Mesenchymal stem cell (in vitro differentiated cells and primary cell): ENCODE data around the gene STK40.

Experiments
- DNase-seq: peaks from one replicate; pipeline ENCODE4 v3.0.0-alpha.2; 2013
- H2AFZ ChIP-seq: one replicate; pipeline ENCODE4 v1.6.1; 2013; ENCODE audit warnings: low read depth, mild to moderate bottlenecking, control low read depth, inconsistent platforms, low read length, moderate library complexity
- H2AK5ac ChIP-seq: 2 replicates; pipeline ENCODE4 v1.6.1; 2013; ENCODE audit warnings: low read length, moderate library complexity, mild to moderate bottlenecking, inconsistent platforms; ENCODE audit not compliant: severe bottlenecking
- H2BK120ac ChIP-seq: one replicate; pipeline ENCODE4 v1.6.1; 2013; ENCODE audit warnings: low read depth, mild to moderate bottlenecking, inconsistent platforms, low read length, moderate library complexity
- H2BK12ac ChIP-seq, 2 experiments: one replicate each; pipeline ENCODE4 v1.6.1; 2013; ENCODE audit warnings: inconsistent platforms in 2 of 2, low read length in 2 of 2, mild to moderate bottlenecking in 2 of 2, moderate library complexity in 2 of 2, control low read depth in 1 of 2
- H2BK15ac ChIP-seq: one replicate; pipeline ENCODE4 v1.6.1; 2013; ENCODE audit warnings: mild to moderate bottlenecking, low read depth, inconsistent platforms; ENCODE audit not compliant: poor library complexity, severe bottlenecking
- H2BK5ac ChIP-seq: 2 replicates; pipeline ENCODE4 v1.6.1; 2013; ENCODE audit warnings: low read depth, mild to moderate bottlenecking, low read length, control low read depth, inconsistent platforms; ENCODE audit not compliant: poor library complexity, severe bottlenecking
- H3K14ac ChIP-seq, 2 experiments: one replicate each; pipeline ENCODE4 v1.6.1; 2013; ENCODE audit warnings: inconsistent platforms in 2 of 2, low read length in 2 of 2, control low read depth in 1 of 2, mild to moderate bottlenecking in 1 of 2, moderate library complexity in 1 of 2
- H3K18ac ChIP-seq, 2 experiments: one replicate each; pipeline ENCODE4 v1.6.1; 2013; ENCODE audit warnings: inconsistent platforms in 2 of 2, low read length in 2 of 2, control low read depth in 1 of 2, low read depth in 1 of 2, mild to moderate bottlenecking in 1 of 2
- H3K23ac ChIP-seq, 2 experiments: one replicate each; pipeline ENCODE4 v1.6.1; 2013; ENCODE audit warnings: inconsistent platforms in 2 of 2, low read length in 2 of 2, mild to moderate bottlenecking in 2 of 2, moderate library complexity in 2 of 2, control low read depth in 1 of 2
- H3K27ac ChIP-seq: 2 replicates; pipeline ENCODE4 v1.5.1; 2013; ENCODE audit warnings: mild to moderate bottlenecking, moderate library complexity, low read length, control low read depth, inconsistent platforms; ENCODE audit not compliant: poor library complexity, severe bottlenecking
- H3K27me3 ChIP-seq, 2 experiments: 2 replicates each; pipeline versions ENCODE4 v1.6.1 to v1.7.0; 2013; ENCODE audit warnings: low read length in 2 of 2, mild to moderate bottlenecking in 2 of 2, moderate library complexity in 2 of 2, control low read depth in 1 of 2, inconsistent platforms in 1 of 2; ENCODE audit not compliant: control insufficient read depth in 1 of 2, insufficient read depth in 1 of 2
- H3K36me3 ChIP-seq, 2 experiments: 2 replicates each; pipeline versions ENCODE4 v1.6.1 to v1.7.0; 2013; ENCODE audit warnings: low read length in 2 of 2, control low read depth in 1 of 2, inconsistent platforms in 1 of 2, low read depth in 1 of 2, mild to moderate bottlenecking in 1 of 2; ENCODE audit not compliant: insufficient read depth in 2 of 2, control insufficient read depth in 1 of 2
- H3K4ac ChIP-seq, 2 experiments: one replicate each; pipeline ENCODE4 v1.6.1; 2013; ENCODE audit warnings: inconsistent platforms in 2 of 2, low read length in 2 of 2, mild to moderate bottlenecking in 2 of 2, moderate library complexity in 2 of 2, control low read depth in 1 of 2, low read depth in 1 of 2
- H3K4me1 ChIP-seq: 2 replicates; pipeline ENCODE4 v1.6.1; 2013; ENCODE audit warnings: low read depth, low read length, control low read depth; ENCODE audit not compliant: control insufficient read depth, insufficient read depth
- H3K4me2 ChIP-seq: 2 replicates; pipeline ENCODE4 v1.6.1; 2013; ENCODE audit warnings: low read length, mild to moderate bottlenecking, inconsistent platforms; ENCODE audit not compliant: poor library complexity, severe bottlenecking
- H3K4me3 ChIP-seq, 2 experiments: 2 replicates each; pipeline versions ENCODE4 v1.5.1 to v1.7.0; 2013; ENCODE audit warnings: low read length in 2 of 2, mild to moderate bottlenecking in 2 of 2, control low read depth in 1 of 2, low read depth in 1 of 2; ENCODE audit not compliant: insufficient read depth in 1 of 2
- H3K79me1 ChIP-seq: replicated peaks from 2 replicates; pipeline ENCODE4 v1.6.1; 2013; ENCODE audit warnings: mild to moderate bottlenecking, control low read depth, low read length, inconsistent platforms; ENCODE audit not compliant: poor library complexity, severe bottlenecking
- H3K9ac ChIP-seq: 2 replicates; pipeline ENCODE4 v1.7.0; 2013; ENCODE audit warnings: mild to moderate bottlenecking, low read length, moderate library complexity
- H3K9me3 ChIP-seq: 2 replicates; pipeline ENCODE4 v1.7.0; 2013; ENCODE audit warnings: mild to moderate bottlenecking, low read length; ENCODE audit not compliant: control insufficient read depth
- H4K8ac ChIP-seq: one replicate; pipeline ENCODE4 v1.6.1; 2013; ENCODE audit warnings: inconsistent platforms, mild to moderate bottlenecking, low read length, moderate library complexity
- H4K91ac ChIP-seq: one replicate; pipeline ENCODE4 v1.6.1; 2013; ENCODE audit warnings: mild to moderate bottlenecking, low read length, inconsistent platforms
- WGBS: methylation state at CpG from one replicate; pipeline ENCODE4 v1.1.7; 2013; ENCODE audit warnings: mixed read lengths; 5-methylcytosine and 5-hydroxymethylcytosine counted together

STK40 gene

DNA sequence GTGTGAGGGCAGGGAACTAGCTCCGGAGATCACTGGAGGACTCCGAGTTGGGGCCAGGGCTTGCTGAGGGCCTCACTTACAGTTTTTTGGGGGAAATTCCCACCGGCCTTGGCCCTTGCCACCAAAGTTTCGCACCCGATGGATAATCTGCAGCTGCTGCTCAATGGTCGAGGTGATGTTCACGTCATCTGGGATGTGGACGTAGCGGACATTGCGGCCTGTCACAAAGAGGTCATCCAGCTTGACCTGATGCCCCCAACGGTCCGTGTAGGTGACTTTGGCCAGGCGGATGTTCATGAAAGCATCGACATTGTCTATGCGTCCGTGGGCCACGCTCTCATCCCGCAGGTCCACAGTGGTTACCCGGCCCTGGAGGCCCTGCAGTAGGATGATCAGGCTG, 8.0 kb upstream of the STK40 start:
- no peak overlapping the region for H4K91ac ChIP-seq
- H2BK12ac ChIP-seq, result peak overlapping the region in 1 of 2 experiments; percentile 32
- H3K27ac ChIP-seq, result no peak overlapping the region
- no peak overlapping the region for H2BK5ac ChIP-seq
- DNase-seq, result no peak
- no peaks in the 10 kb centered on the region for H3K9me3 ChIP-seq
- 98% methylated on average over 19 of the region's 19 CpGs for WGBS
- peaks cover 6% of the 10 kb centered on the region for H3K4me1 ChIP-seq
- H4K8ac ChIP-seq, result no peak overlapping the region
- peaks cover 30% of the 10 kb centered on the region for H3K79me1 ChIP-seq
- H3K4ac ChIP-seq, result no peak overlapping the region
- H2BK15ac ChIP-seq, result no peak overlapping the region
- H3K36me3 ChIP-seq, result peaks cover 43 to 47% of the 10 kb centered on the region in 2 experiments
- no peak overlapping the region for H3K18ac ChIP-seq
- no peak overlapping the region for H3K9ac ChIP-seq
- no peak overlapping the region for H3K4me2 ChIP-seq
- H2BK120ac ChIP-seq, result no peak overlapping the region
- no peak overlapping the region for H3K14ac ChIP-seq
- no peak overlapping the region for H2AK5ac ChIP-seq
- H3K4me3 ChIP-seq, result no peak overlapping the region
- H3K27me3 ChIP-seq, result no peaks in the 10 kb centered on the region
- no peak overlapping the region for H2AFZ ChIP-seq
- no peak overlapping the region for H3K23ac ChIP-seq

DNA sequence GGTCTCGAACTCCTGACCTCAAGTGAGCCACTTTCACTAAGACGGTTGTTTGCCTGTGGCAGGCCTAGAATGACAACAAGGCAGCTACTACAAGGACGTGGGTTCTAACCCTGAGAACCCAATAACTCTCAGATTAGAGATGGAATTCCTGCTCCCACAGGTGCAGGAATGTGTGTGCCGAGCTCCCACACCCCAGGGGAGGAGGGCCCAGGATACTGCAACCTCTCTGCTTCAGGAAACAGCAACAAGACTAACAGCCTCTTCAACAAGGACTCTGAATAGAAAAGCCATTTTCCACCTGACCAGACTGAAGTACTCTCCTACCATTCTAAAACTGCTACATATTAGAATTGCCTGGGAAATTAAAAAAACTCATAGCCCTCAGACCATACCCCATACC, 7.1 kb upstream of the STK40 start:
- Histone ChIP-seq H3K9me3 (no peaks in the 10 kb centered on the region), H2BK120ac (no peak overlapping the region), H3K9ac (no peak overlapping the region), H2AFZ (no peak overlapping the region), H3K14ac (no peak overlapping the region), H2BK12ac (no peak overlapping the region), H3K23ac (no peak overlapping the region), H3K27ac (no peak overlapping the region), H2BK15ac (no peak overlapping the region), H4K8ac (no peak overlapping the region), H4K91ac (no peak overlapping the region), H3K27me3 (no peaks in the 10 kb centered on the region), H3K4me1 (peaks cover 7% of the 10 kb centered on the region), H3K4ac (no peak overlapping the region), H3K18ac (no peak overlapping the region), H2AK5ac (no peak overlapping the region), H3K79me1 (peaks cover 30% of the 10 kb centered on the region), H3K4me3 (no peak overlapping the region), H2BK5ac (no peak overlapping the region), H3K36me3 (peaks cover 43 to 47% of the 10 kb centered on the region in 2 experiments), H3K4me2 (no peak overlapping the region)
- 97% methylated on average over 4 of the region's 4 CpGs for WGBS
- DNase-seq, result no peak

DNA sequence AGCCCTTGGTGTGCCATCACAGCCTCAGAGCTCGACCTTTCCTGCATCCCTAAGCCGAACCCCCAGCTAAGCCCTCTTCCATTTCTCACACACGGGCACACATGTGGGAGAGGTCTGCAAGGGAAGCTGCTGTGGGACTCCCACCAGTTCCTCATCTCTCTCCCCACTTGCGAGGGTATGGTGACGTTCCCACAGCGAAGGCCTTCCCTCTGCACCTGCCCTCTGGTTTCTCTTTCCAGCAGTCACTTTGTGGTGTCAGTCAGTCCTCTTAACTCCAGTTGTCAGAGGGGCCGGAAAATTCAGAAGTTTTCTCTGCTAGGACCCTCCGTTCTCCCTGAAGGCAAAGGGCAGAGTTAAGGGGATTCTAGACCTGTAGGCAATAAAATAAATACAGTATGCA, 5.5 kb upstream of the STK40 start:
- Histone ChIP-seq H3K23ac (no peak overlapping the region), H2BK12ac (no peak overlapping the region), H2AFZ (no peak overlapping the region), H4K91ac (no peak overlapping the region), H4K8ac (no peak overlapping the region), H3K27me3 (no peaks in the 10 kb centered on the region), H2BK5ac (no peak overlapping the region), H3K4me1 (peaks cover 11% of the 10 kb centered on the region), H3K27ac (no peak overlapping the region), H3K36me3 (peaks cover 43 to 47% of the 10 kb centered on the region in 2 experiments), H3K4me2 (no peak overlapping the region), H2AK5ac (no peak overlapping the region), H3K14ac (no peak overlapping the region), H2BK15ac (no peak overlapping the region), H2BK120ac (no peak overlapping the region), H3K9ac (no peak overlapping the region), H3K4me3 (no peak overlapping the region), H3K18ac (no peak overlapping the region), H3K9me3 (no peaks in the 10 kb centered on the region), H3K4ac (no peak overlapping the region), H3K79me1 (peaks cover 30% of the 10 kb centered on the region)
- 98% methylated on average over 8 of the region's 8 CpGs for WGBS
- no peak for DNase-seq

DNA sequence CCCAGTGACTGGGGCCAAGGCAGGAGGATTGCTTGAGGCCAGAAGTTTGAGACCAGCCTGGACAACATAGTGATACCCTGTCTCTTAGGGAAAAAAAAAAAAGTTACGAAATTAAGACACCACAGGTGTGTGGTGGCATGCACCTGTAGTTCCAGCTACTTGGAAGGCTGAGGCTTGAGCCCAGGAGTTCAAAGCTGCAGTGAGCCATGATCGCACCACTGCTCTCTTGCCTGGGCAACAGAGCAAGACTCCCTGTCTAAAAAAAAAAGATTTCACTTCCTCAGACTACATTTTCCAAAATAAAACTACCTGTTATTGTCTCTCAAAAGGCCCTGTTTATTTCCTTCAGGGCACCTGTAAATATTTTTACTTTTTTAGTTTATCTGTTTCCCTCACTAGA, 4.7 kb upstream of the STK40 start:
- Histone ChIP-seq H4K8ac (no peak overlapping the region), H2BK15ac (no peak overlapping the region), H3K4me3 (no peak overlapping the region), H3K18ac (no peak overlapping the region), H3K79me1 (peaks cover 28% of the 10 kb centered on the region), H4K91ac (no peak overlapping the region), H2BK12ac (no peak overlapping the region), H2AFZ (no peak overlapping the region), H3K9me3 (no peaks in the 10 kb centered on the region), H3K9ac (no peak overlapping the region), H3K4ac (no peak overlapping the region), H3K23ac (no peak overlapping the region), H3K27me3 (no peaks in the 10 kb centered on the region), H2BK5ac (no peak overlapping the region), H2BK120ac (no peak overlapping the region), H3K4me2 (no peak overlapping the region), H3K27ac (no peak overlapping the region), H3K4me1 (peaks cover 10% of the 10 kb centered on the region), H2AK5ac (no peak overlapping the region), H3K14ac (no peak overlapping the region), H3K36me3 (peaks cover 43 to 47% of the 10 kb centered on the region in 2 experiments)
- WGBS, result 94% methylated on average over 2 of the region's 2 CpGs
- no peak for DNase-seq
